Keratinocyte (primary cell): ENCODE data around the gene KCNQ2.

Experiments used
- EZH2 ChIP-seq: IDR thresholded peaks from one replicate; pipeline ENCODE4 v1.6.1; 2012; ENCODE audit warnings: inconsistent platforms, mild to moderate bottlenecking, low read length, moderate library complexity
- TF ChIP-seq, protein P1 (sequence below), 3 experiments: IDR thresholded peaks in 1 of 3; conservative IDR thresholded peaks in 1 of 3; optimal IDR thresholded peaks in 1 of 3; 2 replicates in 2 of 3; 3 replicates in 1 of 3; pipeline versions ENCODE3 to v1.5.1; 2011; ENCODE audit warnings: low read length in 3 of 3, mild to moderate bottlenecking in 3 of 3, moderate library complexity in 2 of 3, control low read depth in 1 of 3, inconsistent platforms in 1 of 3; ENCODE audit not compliant: insufficient read depth in 2 of 3; ENCODE audit errors: extremely low read depth in 1 of 3

DNA sequence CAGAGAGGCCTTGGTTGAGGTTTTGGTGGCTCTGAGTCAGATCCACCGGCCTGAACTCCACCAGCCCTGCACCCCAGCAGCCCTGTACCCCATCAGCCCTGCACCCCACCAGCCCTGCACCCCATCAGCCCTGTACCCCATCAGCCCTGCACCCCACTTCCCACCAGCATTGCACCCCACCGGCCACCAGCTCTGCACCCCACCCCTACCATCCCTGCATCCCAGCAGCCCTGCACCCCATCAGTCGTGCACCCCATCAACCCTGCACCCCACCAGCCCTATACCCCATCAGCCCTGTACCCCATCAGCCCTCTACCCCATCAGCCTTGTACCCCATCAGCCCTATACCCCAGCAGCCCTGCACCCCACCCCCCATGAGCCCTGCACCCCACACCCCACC, 97.0 kb downstream of the KCNQ2 start:
- TF ChIP-seq, protein P1, sequence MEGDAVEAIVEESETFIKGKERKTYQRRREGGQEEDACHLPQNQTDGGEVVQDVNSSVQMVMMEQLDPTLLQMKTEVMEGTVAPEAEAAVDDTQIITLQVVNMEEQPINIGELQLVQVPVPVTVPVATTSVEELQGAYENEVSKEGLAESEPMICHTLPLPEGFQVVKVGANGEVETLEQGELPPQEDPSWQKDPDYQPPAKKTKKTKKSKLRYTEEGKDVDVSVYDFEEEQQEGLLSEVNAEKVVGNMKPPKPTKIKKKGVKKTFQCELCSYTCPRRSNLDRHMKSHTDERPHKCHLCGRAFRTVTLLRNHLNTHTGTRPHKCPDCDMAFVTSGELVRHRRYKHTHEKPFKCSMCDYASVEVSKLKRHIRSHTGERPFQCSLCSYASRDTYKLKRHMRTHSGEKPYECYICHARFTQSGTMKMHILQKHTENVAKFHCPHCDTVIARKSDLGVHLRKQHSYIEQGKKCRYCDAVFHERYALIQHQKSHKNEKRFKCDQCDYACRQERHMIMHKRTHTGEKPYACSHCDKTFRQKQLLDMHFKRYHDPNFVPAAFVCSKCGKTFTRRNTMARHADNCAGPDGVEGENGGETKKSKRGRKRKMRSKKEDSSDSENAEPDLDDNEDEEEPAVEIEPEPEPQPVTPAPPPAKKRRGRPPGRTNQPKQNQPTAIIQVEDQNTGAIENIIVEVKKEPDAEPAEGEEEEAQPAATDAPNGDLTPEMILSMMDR (optimal IDR thresholded peaks at IDR 0.05 in 1 of 3, IDR thresholded peaks at IDR 0.05 in 1 of 3, conservative IDR thresholded peaks at IDR 0.05 in 1 of 3; ENCODE audit: extremely low read depth in 1 of 3, insufficient read depth in 2 of 3, low read length in 3 of 3): no peak
- TF ChIP-seq EZH2: no peak
